GM19372 (cell line): ENCODE results near the gene PSG7.
"Not testable (repeated sequence)": the region's sequence is repeated elsewhere in the genome, so short reads cannot be mapped to it uniquely, and the experiment has no call there.

Source experiments
- ATAC-seq: cut with Tn5 transposase; IDR thresholded peaks from one replicate; pipeline ENCODE4 v1.9.1; 2021; ENCODE audit warnings: mild to moderate bottlenecking, low read depth, moderate library complexity; ENCODE audit not compliant: unreplicated experiment

Gene PSG7

DNA sequence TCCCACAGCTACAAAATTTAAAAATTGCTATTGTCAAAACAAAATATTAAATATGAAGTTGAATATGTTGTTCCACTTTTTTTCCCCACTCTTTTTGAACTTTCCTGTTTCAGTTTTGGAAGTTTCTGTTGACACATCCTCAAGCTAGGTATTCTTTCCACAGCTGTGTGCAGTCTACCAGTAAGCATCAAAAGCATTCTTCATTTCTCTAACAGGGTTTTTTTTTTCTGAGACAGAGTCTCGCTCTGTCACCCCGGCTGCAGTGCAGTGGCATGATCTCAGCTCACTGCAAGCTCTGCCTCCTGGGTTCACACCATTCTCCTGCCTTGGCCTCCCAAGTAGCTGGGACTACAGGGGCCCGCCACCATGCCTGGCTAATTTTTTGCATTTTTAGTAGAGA lies 62.9 kb downstream of the PSG7 start:
- ATAC-seq, result not testable (repeated sequence)
